ENCODE results near the gene BCL2L15.
A peak's percentile ranks its signal among the peaks of the same experiment; 100 is the strongest.

Gene BCL2L15

DNA sequence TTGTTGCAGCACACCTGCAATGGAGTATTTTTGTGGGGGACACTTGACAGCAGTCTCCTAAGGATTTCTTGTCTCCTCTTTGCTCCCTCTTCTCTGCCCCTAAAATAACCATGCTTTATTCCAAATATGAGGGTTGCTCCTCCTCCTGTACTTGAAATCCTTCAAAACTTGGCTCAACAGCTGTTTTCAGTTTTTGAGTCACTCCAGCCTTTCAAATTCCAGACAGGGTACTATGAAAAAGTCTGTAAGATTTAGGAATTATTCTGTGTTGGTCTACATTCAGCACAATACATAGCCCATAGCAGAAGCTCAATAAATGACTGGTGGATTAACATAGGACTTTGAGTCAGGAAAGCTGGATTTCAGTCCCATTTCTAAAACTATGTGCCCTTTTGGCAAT lies 11.7 kb upstream of the BCL2L15 start:
- Mint-ChIP-seq H3K27me3 (no peaks in the 10 kb centered on the region), H3K36me3 (peaks cover 80% of the 10 kb centered on the region), H3K9me3 (no peaks in the 10 kb centered on the region), H3K27ac (no peak overlapping the region), H3K4me1 (peaks cover 49% of the 10 kb centered on the region), H3K4me3 (no peak overlapping the region)
- CTCF ChIA-PET = interaction anchor here (1.5 kb wide), 1 partner anchor 18 kb away, joined by 4 read pairs; no protein-coding TSS in a partner anchor
- DNase-seq = no peak

GRCh38 chr1:113898241-113898814 lies 10.9 kb upstream of the BCL2L15 start:
- Mint-ChIP-seq H3K27me3 (no peaks in the 10 kb centered on the region), H3K27ac (peak overlapping the region; percentile 62), H3K4me1 (peaks cover 42% of the 10 kb centered on the region), H3K4me3 (no peak overlapping the region), H3K9me3 (no peaks in the 10 kb centered on the region), H3K36me3 (peaks cover 83% of the 10 kb centered on the region)
- CTCF ChIA-PET = interaction anchor here (1.5 kb wide), 1 partner anchor 17 kb away, joined by 4 read pairs; no protein-coding TSS in a partner anchor
- no peak for DNase-seq

- CTCF ChIA-PET = no interaction called here
- no peak for DNase-seq
- no peaks in the 10 kb centered on the region for H3K27me3 Mint-ChIP-seq
- no peaks in the 10 kb centered on the region for H3K9me3 Mint-ChIP-seq
- H3K4me3 Mint-ChIP-seq = no peak overlapping the region
- no peak overlapping the region for H3K27ac Mint-ChIP-seq
- H3K36me3 Mint-ChIP-seq = peaks cover 62% of the 10 kb centered on the region
- peaks cover 18% of the 10 kb centered on the region for H3K4me1 Mint-ChIP-seq
Observed at GRCh38 chr1:113895961-113896360, 8.6 kb upstream of the BCL2L15 start.

DNA sequence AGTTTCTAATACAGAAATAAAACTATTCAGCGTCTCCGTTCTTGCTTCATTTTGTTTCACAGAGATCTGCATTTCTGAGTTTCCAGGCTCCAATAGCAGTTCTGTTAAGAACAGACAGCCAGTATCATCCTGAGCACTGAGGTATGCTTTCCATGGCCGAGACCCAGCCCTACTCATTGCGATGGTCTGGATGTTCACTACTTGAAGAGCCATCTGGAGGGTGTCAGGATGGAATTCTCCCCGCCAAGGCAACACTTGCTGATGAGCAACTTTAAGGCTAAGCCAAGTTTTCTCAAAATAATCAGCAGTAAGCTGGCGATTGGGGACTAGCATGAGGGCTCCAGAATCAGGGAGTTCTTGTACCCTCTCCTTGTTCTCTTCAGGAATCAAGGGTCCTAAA lies 7.7 kb upstream of the BCL2L15 start:
- no peak for DNase-seq
- Mint-ChIP-seq H3K9me3 (no peaks in the 10 kb centered on the region), H3K4me3 (no peak overlapping the region), H3K27me3 (no peaks in the 10 kb centered on the region), H3K4me1 (peaks cover 20% of the 10 kb centered on the region), H3K36me3 (peaks cover 54% of the 10 kb centered on the region), H3K27ac (no peak overlapping the region)
- CTCF ChIA-PET = no interaction called here

DNA sequence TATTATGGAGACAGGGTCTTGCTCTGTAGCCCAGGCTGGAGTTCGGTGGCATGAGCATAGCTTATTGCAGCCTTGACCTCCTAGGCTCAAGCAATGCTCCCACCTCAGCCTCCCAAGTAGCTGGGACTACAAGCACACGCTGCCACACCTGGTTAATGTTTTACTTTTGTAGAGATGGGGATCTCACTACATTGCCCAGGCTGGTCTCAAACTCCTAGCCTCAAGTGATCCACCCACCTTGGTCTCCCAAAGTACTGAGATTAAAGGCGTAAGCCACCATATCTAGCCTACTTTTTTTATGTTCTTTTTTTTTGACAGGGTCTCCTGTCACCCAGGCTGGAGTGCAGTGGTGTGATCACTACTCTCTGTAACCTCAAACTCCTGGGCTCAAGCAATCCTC lies 5.9 kb upstream of the BCL2L15 start:
- H3K36me3 Mint-ChIP-seq = peaks cover 39% of the 10 kb centered on the region
- no peak for DNase-seq
- H3K4me3 Mint-ChIP-seq = no peak overlapping the region
- H3K27ac Mint-ChIP-seq = no peak overlapping the region
- H3K4me1 Mint-ChIP-seq = peaks cover 15% of the 10 kb centered on the region
- CTCF ChIA-PET = interaction anchor here (1.1 to 1.3 kb wide), 2 partner anchors 12 to 19 kb away, joined by 3 to 4 read pairs; no protein-coding TSS in a partner anchor
- H3K27me3 Mint-ChIP-seq = no peaks in the 10 kb centered on the region
- H3K9me3 Mint-ChIP-seq = no peaks in the 10 kb centered on the region

DNA sequence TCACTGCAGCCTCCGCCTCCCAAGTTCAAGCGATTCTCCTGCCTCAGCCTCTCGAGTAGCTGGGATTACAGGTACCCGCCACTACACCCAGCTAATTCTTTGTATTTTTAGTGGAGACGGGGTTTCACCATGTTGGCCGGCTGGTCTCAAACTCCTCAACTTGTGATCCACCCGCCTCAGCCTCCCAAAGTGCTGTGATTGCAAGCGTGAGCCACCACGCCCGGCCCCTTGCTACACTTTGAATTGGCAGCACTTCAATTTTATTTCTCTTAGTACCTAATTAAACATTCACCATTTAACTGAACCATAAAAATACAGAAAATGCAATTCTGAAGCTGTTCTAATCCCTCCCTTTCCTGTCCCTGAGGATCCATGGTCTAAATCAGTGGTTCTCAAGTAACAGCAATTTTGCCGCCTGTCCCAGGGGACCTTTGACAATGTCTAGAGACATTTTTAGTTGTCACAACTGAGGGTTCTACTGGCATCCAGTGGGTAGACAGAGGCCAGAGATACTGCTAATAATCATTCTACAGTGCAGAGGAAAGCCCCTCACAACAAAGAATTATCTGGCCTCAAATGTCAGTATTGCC lies 4.3 kb upstream of the BCL2L15 start:
- H3K36me3 Mint-ChIP-seq = peaks cover 28% of the 10 kb centered on the region
- H3K4me3 Mint-ChIP-seq = no peak overlapping the region
- no peaks in the 10 kb centered on the region for H3K27me3 Mint-ChIP-seq
- CTCF ChIA-PET = no interaction called here
- H3K9me3 Mint-ChIP-seq = no peaks in the 10 kb centered on the region
- no peak overlapping the region for H3K27ac Mint-ChIP-seq
- no peak for DNase-seq
- H3K4me1 Mint-ChIP-seq = peaks cover 27% of the 10 kb centered on the region

GRCh38 chr1:113890816-113891215 lies 3.4 kb upstream of the BCL2L15 start:
- Mint-ChIP-seq H3K36me3 (peaks cover 24% of the 10 kb centered on the region), H3K9me3 (no peaks in the 10 kb centered on the region), H3K27ac (no peak overlapping the region), H3K27me3 (no peaks in the 10 kb centered on the region), H3K4me1 (peaks cover 34% of the 10 kb centered on the region), H3K4me3 (no peak overlapping the region)
- no peak for DNase-seq
- CTCF ChIA-PET = no interaction called here

GRCh38 chr1:113886417-113887401 lies 672 bp downstream of the BCL2L15 start:
- DNase-seq = no peak
- Mint-ChIP-seq H3K4me1 (peaks cover 40% of the 10 kb centered on the region), H3K4me3 (peak overlapping the region; percentile 15), H3K36me3 (peaks cover 6% of the 10 kb centered on the region), H3K9me3 (no peaks in the 10 kb centered on the region), H3K27ac (peak overlapping the region; percentile 22), H3K27me3 (no peaks in the 10 kb centered on the region)
- CTCF ChIA-PET = no interaction called here

- H3K9me3 Mint-ChIP-seq = peaks cover 2% of the 10 kb centered on the region
Observed at GRCh38 chr1:113881661-113882060, 5.7 kb downstream of the BCL2L15 start.

DNA sequence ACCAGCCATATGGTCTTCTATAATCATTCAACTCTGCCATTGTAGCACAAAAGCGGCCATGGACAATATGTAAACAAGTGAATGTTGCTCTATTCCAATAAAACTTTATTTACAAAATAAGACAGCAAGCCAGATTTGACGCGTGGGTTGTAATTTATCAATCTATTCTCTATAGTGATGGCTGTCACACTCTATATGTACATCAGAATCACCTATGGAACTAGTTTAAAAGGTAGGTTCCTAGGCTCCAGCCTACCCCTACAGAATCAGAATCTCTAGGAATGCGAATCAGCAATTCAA lies 7.7 kb downstream of the BCL2L15 start:
- no peak overlapping the region for H3K27ac Mint-ChIP-seq

More at GRCh38 chr1:113881661-113882060, 5.7 kb downstream of the BCL2L15 start:
- peaks cover 47% of the 10 kb centered on the region for H3K4me1 Mint-ChIP-seq
- no peak overlapping the region for H3K4me3 Mint-ChIP-seq
- H3K27me3 Mint-ChIP-seq = no peaks in the 10 kb centered on the region
- no peak overlapping the region for H3K27ac Mint-ChIP-seq
- CTCF ChIA-PET = interaction anchor here (0.6 to 2.8 kb wide), 4 partner anchors 11 to 46 kb away, joined by 3 to 12 read pairs (median 4); partner anchors contain the start of gene AP4B1
- DNase-seq = no peak
- peaks cover 16% of the 10 kb centered on the region for H3K36me3 Mint-ChIP-seq

DNA sequence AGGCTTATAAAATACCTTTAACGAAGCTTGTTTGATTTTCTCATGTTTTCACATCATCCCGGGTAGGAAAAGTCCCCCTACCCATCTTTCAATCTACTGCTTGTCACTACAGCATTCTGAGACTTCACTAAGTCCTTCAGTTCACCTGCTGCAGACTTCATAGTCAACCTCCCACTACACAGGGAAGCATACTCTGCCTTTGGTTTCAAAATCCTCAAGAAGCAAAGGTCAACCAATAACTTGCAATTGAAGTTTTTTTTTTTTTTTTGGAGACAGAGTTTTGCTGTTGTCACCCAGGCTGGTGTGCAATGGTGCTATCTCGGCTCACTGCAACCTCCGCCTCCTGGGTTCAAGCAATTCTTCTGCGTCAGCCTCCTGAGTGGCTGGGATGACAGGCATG lies 11.2 kb downstream of the BCL2L15 start:
- Mint-ChIP-seq H3K27me3 (no peaks in the 10 kb centered on the region), H3K4me1 (peaks cover 74% of the 10 kb centered on the region), H3K27ac (no peak overlapping the region), H3K9me3 (peaks cover 2% of the 10 kb centered on the region), H3K4me3 (no peak overlapping the region), H3K36me3 (peaks cover 12% of the 10 kb centered on the region)
- CTCF ChIA-PET = interaction anchor here (0.7 to 1.9 kb wide), 2 partner anchors 26 to 28 kb away, joined by 4 to 7 read pairs; partner anchors contain the start of gene AP4B1
- no peak for DNase-seq

More for the DNA sequence above, 7.7 kb downstream of the BCL2L15 start:
- CTCF ChIA-PET = interaction anchor here (1.3 to 2.8 kb wide), 2 partner anchors 10 to 24 kb away, joined by 7 to 12 read pairs; partner anchors contain the start of gene AP4B1
- H3K27me3 Mint-ChIP-seq = no peaks in the 10 kb centered on the region
- peaks cover 10% of the 10 kb centered on the region for H3K36me3 Mint-ChIP-seq
- peaks cover 56% of the 10 kb centered on the region for H3K4me1 Mint-ChIP-seq
- peaks cover 2% of the 10 kb centered on the region for H3K9me3 Mint-ChIP-seq
- DNase-seq = no peak
- H3K4me3 Mint-ChIP-seq = no peak overlapping the region

- DNase-seq = no peak
- H3K27ac Mint-ChIP-seq = no peak overlapping the region
- H3K4me3 Mint-ChIP-seq = no peak overlapping the region
- peaks cover 2% of the 10 kb centered on the region for H3K9me3 Mint-ChIP-seq
- no peaks in the 10 kb centered on the region for H3K27me3 Mint-ChIP-seq
- peaks cover 12% of the 10 kb centered on the region for H3K36me3 Mint-ChIP-seq
- H3K4me1 Mint-ChIP-seq = peaks cover 70% of the 10 kb centered on the region
- CTCF ChIA-PET = interaction anchor here (1.2 to 1.9 kb wide), 2 partner anchors 29 to 40 kb away, joined by 4 to 7 read pairs; partner anchors contain the start of gene AP4B1
Observed at GRCh38 chr1:113875714-113876113, 11.7 kb downstream of the BCL2L15 start.

DNA sequence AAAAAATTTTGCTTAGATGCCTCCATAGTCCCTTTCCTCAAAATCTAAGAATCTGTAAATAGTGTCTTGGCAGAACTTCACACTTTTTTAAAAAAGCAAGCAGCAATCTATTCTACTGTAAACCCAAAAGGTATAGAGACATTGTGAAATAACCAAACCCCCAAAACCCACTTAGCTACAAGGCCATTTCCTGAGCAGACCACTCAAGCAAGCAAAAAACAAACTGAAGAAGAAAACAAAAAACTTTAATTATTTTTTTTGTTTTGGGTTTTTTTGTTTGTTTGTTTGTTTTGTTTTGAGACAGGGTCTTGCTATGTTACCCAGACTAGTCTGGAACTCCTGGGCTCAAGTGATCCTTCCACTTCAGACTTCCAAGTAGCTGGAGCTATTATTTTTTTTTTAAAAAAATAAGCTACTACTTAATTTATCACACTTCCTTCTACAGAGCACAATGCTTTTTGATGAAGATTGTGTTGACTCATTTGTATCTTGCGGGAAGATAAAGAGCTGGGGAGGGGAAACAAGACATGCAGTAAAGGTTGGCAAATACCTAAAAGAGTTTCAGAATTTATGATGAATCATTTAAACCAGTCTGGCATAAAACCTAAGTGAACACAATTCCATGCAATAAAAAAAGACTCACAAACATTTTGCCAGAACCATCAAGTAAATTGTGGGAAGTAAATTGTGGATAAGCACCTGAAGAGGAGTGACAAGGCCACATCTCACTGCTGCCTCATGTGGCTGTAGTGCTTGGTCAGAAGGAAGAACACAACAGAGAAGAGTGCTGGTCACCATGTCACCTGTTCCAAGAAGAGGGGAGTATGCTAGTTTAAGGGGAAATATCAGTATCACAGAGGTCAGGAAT lies 13.1 kb downstream of the BCL2L15 start:
- DNase-seq = no peak
- no peaks in the 10 kb centered on the region for H3K9me3 Mint-ChIP-seq
- H3K36me3 Mint-ChIP-seq = peaks cover 17% of the 10 kb centered on the region
- peak overlapping the region; percentile 77 for H3K27ac Mint-ChIP-seq
- no peaks in the 10 kb centered on the region for H3K27me3 Mint-ChIP-seq
- H3K4me1 Mint-ChIP-seq = peaks cover 67% of the 10 kb centered on the region
- CTCF ChIA-PET = interaction anchor here (0.5 to 1.6 kb wide), 5 partner anchors 14 to 31 kb away, joined by 3 to 5 read pairs (median 3); partner anchors contain the start of genes AP4B1 and DCLRE1B
- H3K4me3 Mint-ChIP-seq = no peak overlapping the region

Measured in activated naive CD4-positive, alpha-beta T cell treated with anti-CD3 and anti-CD28 coated beads, Interleukin-2, amount 10 ng/mL, durations not matched to agents 7 days and 5 days (primary cell).